PC-9 (cell line): ENCODE measurements around the gene ERN1.

Experiments
- EZH2 ChIP-seq: fragments of 200-600 bp; sonication (generic); IDR thresholded peaks from 2 replicates; pipeline ENCODE4 v1.8.0; 2017; ENCODE audit warnings: antibody characterized with exemption, low read depth
- TF ChIP-seq, protein P1 (sequence below): fragments of 200-600 bp; sonication (generic); conservative IDR thresholded peaks from 2 replicates; pipeline ENCODE4 v1.6.1; 2017; ENCODE audit warnings: mixed run types, antibody characterized with exemption, mild to moderate bottlenecking, moderate library complexity

DNA sequence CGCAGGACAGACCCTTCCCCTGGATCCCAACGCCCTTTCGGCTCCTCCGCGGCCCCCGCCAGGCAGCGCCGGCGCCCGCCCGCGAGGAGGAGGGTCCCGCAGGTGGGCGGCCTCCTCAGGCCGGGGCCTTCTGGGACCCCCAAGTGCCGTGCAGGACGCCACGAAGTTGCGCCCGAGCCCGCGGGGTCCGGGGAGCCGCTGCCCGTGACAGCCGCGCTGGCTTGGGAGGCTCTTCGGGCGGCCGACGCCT, 504 bp downstream of the ERN1 start:
- TF ChIP-seq, protein P1, sequence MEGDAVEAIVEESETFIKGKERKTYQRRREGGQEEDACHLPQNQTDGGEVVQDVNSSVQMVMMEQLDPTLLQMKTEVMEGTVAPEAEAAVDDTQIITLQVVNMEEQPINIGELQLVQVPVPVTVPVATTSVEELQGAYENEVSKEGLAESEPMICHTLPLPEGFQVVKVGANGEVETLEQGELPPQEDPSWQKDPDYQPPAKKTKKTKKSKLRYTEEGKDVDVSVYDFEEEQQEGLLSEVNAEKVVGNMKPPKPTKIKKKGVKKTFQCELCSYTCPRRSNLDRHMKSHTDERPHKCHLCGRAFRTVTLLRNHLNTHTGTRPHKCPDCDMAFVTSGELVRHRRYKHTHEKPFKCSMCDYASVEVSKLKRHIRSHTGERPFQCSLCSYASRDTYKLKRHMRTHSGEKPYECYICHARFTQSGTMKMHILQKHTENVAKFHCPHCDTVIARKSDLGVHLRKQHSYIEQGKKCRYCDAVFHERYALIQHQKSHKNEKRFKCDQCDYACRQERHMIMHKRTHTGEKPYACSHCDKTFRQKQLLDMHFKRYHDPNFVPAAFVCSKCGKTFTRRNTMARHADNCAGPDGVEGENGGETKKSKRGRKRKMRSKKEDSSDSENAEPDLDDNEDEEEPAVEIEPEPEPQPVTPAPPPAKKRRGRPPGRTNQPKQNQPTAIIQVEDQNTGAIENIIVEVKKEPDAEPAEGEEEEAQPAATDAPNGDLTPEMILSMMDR: no peak
- TF ChIP-seq EZH2: no peak
